NT2/D1 (cell line): ENCODE data around the gene STX19.
A peak's percentile ranks its signal among the peaks of the same experiment; 100 is the strongest.
"Not testable (repeated sequence)": the region's sequence is repeated elsewhere in the genome, so short reads cannot be mapped to it uniquely, and the experiment has no call there.

Experiments
- DNase-seq: peaks from one replicate; pipeline ENCODE4 v3.0.0-alpha.2; 2011; ENCODE audit warnings: low read depth, low spot score
- H3K27me3 ChIP-seq: 2 replicates; pipeline ENCODE4 v1.6.0; 2011; ENCODE audit warnings: mild to moderate bottlenecking; ENCODE audit not compliant: insufficient read length, insufficient read depth
- H3K36me3 ChIP-seq: 2 replicates; pipeline ENCODE4 v1.6.1; 2011; ENCODE audit warnings: mild to moderate bottlenecking, low read length, mixed read lengths; ENCODE audit not compliant: insufficient read depth, insufficient read length
- H3K4me1 ChIP-seq: 2 replicates; pipeline ENCODE4 v1.5.1; 2011; ENCODE audit not compliant: insufficient read depth, insufficient read length
- H3K4me3 ChIP-seq: 2 replicates; pipeline ENCODE4 v1.5.1; 2011; ENCODE audit warnings: low read depth; ENCODE audit not compliant: insufficient read length
- H3K9ac ChIP-seq: 2 replicates; pipeline ENCODE4 v1.6.0; 2011; ENCODE audit warnings: low read depth; ENCODE audit not compliant: insufficient read length
- H3K9me3 ChIP-seq: 2 replicates; pipeline ENCODE4 v1.5.1; 2011; ENCODE audit warnings: mild to moderate bottlenecking, low read length; ENCODE audit not compliant: insufficient read depth
- SUZ12 ChIP-seq: IDR thresholded peaks from 2 replicates; pipeline ENCODE4 v1.6.1; 2011; ENCODE audit not compliant: insufficient read length, insufficient read depth; ENCODE audit errors: extremely low read depth
- YY1 ChIP-seq: IDR thresholded peaks from 2 replicates; pipeline ENCODE4 v1.6.1; 2011; ENCODE audit not compliant: insufficient read length, insufficient read depth
- ZNF274 ChIP-seq: IDR thresholded peaks from 2 replicates; pipeline ENCODE4 v1.6.1; 2011; ENCODE audit warnings: mild to moderate bottlenecking, low read depth, low read length

The STX19 gene

GRCh38 chr3:93973131-93974126 is 55.0 kb downstream of the STX19 start, which contains the start of gene PROS1:
PROS1 (minus strand) TSS chr3:93973896; CDS start chr3:93973749, 147 bp downstream.
- Histone ChIP-seq H3K4me1 (no peaks in the 10 kb centered on the region), H3K9me3 (no peaks in the 10 kb centered on the region), H3K36me3 (no peaks in the 10 kb centered on the region), H3K4me3 (peak within 1 kb of the TSS; percentile 48), H3K9ac (peak within 1 kb of the TSS; percentile 79), H3K27me3 (peaks cover 11% of the 10 kb centered on the region)
- peak; percentile 47 for DNase-seq
- no peak for TF ChIP-seq ZNF274

- TF ChIP-seq YY1 (no peak), ZNF274 (no peak), SUZ12 (no peak)
- Histone ChIP-seq H3K36me3 (no peaks in the 10 kb centered on the region), H3K9ac (no peak overlapping the region), H3K27me3 (peaks cover 11% of the 10 kb centered on the region), H3K9me3 (no peaks in the 10 kb centered on the region), H3K4me3 (no peak overlapping the region), H3K4me1 (no peaks in the 10 kb centered on the region)
- DNase-seq, result no peak
These were observed 58.4 kb downstream of the STX19 start for GRCh38 chr3:93969997-93970396.

GRCh38 chr3:93969443-93969842 is 59.0 kb downstream of the STX19 start:
- no peak for TF ChIP-seq YY1
- no peak for TF ChIP-seq SUZ12
- no peak for TF ChIP-seq ZNF274
- Histone ChIP-seq H3K27me3 (peaks cover 11% of the 10 kb centered on the region), H3K4me1 (no peaks in the 10 kb centered on the region), H3K4me3 (no peak overlapping the region), H3K36me3 (no peaks in the 10 kb centered on the region), H3K9me3 (no peaks in the 10 kb centered on the region), H3K9ac (no peak overlapping the region)
- no peak for DNase-seq

GRCh38 chr3:93965106-93965505 is 63.3 kb downstream of the STX19 start:
- H3K4me3 ChIP-seq, H3K27me3 ChIP-seq, H3K9ac ChIP-seq, DNase-seq, H3K9me3 ChIP-seq, H3K36me3 ChIP-seq, H3K4me1 ChIP-seq: not testable (repeated sequence)
